Right lobe of liver (tissue), 4 donors: ENCODE results near the gene CDC42BPB.

Source experiments
- CTCF ChIP-seq, 4 donors: fragments of 200-600 bp in 3 of 4; fragments of 450-650 bp in 1 of 4; IDR thresholded peaks; one replicate each; pipeline versions ENCODE4 v1.5.1 to v1.8.0; 2016 to 2022; ENCODE audit warnings: antibody characterized with exemption in 4 of 4, mild to moderate bottlenecking in 2 of 4
- POLR2A ChIP-seq: fragments of 450-650 bp; IDR thresholded peaks from one replicate; pipeline ENCODE4 v1.6.1; 2017; ENCODE audit warnings: antibody characterized with exemption, mild to moderate bottlenecking
- donor health status: DM: no; HTN: no; CAD: no.
- donor health status: DM: no; HTN: no; CAD: no.
- donor health status: DM: no; HTN: yes; CAD: no.

- no peak for TF ChIP-seq CTCF (IDR thresholded peaks at IDR 0.05)
- TF ChIP-seq POLR2A, result no peak
These were observed 28.6 kb downstream of the CDC42BPB start for GRCh38 chr14:103028772-103029171.
